Epithelial cell of proximal tubule (primary cell): ENCODE measurements around the gene KLHL30. TPM values are rescaled to one million over a fixed set of nuclear protein-coding genes. Genes with fewer than 3 reads are reported as not detected.

Experiments
- DNase-seq: peaks from one replicate; pipeline ENCODE4 v3.0.0-alpha.2; 2011; ENCODE audit warnings: low read depth
- H3K4me3 ChIP-seq: 2 replicates; pipeline ENCODE4 v1.5.1; 2011; ENCODE audit warnings: low read depth, mild to moderate bottlenecking, low read length
- total RNA-seq: library from RNA; depleted of rRNA; stranded (reverse); fragments of >200 nt; gene quantifications from 2 replicates; pipeline ENCODE4 v1.2.3, GENCODE V29; 2015
- TF ChIP-seq, protein P1 (sequence below): conservative IDR thresholded peaks from 2 replicates; pipeline ENCODE4 v1.5.1; 2012; ENCODE audit warnings: low read depth, mild to moderate bottlenecking, low read length

KLHL30 gene
- total RNA-seq, 1 donor from 2014 or later: 1.7 TPM

- TF ChIP-seq, protein P1, sequence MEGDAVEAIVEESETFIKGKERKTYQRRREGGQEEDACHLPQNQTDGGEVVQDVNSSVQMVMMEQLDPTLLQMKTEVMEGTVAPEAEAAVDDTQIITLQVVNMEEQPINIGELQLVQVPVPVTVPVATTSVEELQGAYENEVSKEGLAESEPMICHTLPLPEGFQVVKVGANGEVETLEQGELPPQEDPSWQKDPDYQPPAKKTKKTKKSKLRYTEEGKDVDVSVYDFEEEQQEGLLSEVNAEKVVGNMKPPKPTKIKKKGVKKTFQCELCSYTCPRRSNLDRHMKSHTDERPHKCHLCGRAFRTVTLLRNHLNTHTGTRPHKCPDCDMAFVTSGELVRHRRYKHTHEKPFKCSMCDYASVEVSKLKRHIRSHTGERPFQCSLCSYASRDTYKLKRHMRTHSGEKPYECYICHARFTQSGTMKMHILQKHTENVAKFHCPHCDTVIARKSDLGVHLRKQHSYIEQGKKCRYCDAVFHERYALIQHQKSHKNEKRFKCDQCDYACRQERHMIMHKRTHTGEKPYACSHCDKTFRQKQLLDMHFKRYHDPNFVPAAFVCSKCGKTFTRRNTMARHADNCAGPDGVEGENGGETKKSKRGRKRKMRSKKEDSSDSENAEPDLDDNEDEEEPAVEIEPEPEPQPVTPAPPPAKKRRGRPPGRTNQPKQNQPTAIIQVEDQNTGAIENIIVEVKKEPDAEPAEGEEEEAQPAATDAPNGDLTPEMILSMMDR: no peak
- no peak for DNase-seq
- no peak overlapping the region for H3K4me3 ChIP-seq
These were observed 6.6 kb upstream of the KLHL30 start for GRCh38 chr2:238131761-238132462.

GRCh38 chr2:238132463-238133450 is 5.7 kb upstream of the KLHL30 start:
- no peak overlapping the region for H3K4me3 ChIP-seq
- TF ChIP-seq, protein P1: no peak
- no peak for DNase-seq

- no peak overlapping the region for H3K4me3 ChIP-seq
- no peak for DNase-seq
- TF ChIP-seq, protein P1: peak; percentile 8
These were observed 4.7 kb upstream of the KLHL30 start for GRCh38 chr2:238133499-238134392.

DNA sequence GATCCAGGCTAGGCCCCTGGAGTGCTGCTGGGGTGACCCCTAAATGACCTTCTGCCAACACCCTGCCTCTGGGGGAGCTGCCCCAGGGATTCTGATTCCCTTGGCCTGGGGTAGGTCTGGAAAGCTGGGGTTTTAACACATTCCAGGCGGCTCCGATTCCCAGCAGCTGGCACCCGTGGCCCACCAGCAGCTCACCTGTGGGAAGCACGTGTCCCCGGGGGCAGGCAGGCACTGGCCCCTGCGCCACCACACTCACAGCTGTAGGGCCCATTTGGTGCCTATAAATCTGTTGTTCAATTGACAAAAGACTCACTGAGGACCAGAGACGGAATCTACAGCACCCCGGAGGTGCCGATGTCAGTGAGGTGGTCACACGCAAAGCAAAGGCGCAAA is 4.1 kb upstream of the KLHL30 start:
- no peak for DNase-seq
- H3K4me3 ChIP-seq: no peak overlapping the region
- TF ChIP-seq, protein P1: no peak

DNA sequence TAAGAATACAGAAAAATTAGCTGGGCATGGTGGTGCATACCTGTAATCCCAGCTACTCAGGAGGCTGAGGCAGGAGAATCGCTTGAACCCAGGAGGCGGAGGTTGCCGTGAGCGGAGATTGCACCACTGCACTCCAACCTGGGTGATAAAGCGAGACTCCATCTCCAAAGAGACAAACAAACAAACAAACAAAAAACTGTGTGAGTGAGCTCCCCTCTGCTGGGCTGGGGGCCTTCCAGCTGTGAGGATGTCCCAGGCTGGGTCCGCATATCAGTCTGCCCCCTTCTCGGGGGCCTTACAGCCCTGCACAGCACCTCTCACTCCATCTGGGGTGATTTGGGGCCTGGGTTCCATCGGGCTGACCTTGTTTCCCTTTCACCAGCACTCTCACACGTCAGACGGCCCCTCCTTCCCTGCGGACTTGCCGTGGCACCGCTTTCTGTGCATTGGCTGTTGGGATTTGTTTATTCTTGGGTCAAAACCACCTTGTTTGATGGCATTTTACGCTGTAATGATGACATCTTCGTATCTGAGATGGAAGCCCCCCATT is 2.8 kb upstream of the KLHL30 start:
- DNase-seq: no peak
- TF ChIP-seq, protein P1: no peak
- H3K4me3 ChIP-seq: no peak overlapping the region

- DNase-seq: no peak
- TF ChIP-seq, protein P1: no peak
- H3K4me3 ChIP-seq: no peak overlapping the region
These were observed 1.5 kb upstream of the KLHL30 start for GRCh38 chr2:238136820-238137537.
